Midbrain (tissue), 1 donor: ENCODE data around the gene CHFR.
"Not testable (repeated sequence)": the region's sequence is repeated elsewhere in the genome, so short reads cannot be mapped to it uniquely, and the experiment has no call there.

ENCODE experiments used
- DNase-seq: peaks from one replicate; lab custom pipeline; 2025; lab: John Stamatoyannopoulos, UW

Gene CHFR

GRCh38 chr12:132807295-132808092 is 79.9 kb downstream of the CHFR start:
- DNase-seq = no peak

- DNase-seq = no peak
These were observed 80.5 kb downstream of the CHFR start for GRCh38 chr12:132806857-132807256.

- DNase-seq = no peak
These were observed 83.0 kb downstream of the CHFR start for GRCh38 chr12:132804426-132804861.

DNA sequence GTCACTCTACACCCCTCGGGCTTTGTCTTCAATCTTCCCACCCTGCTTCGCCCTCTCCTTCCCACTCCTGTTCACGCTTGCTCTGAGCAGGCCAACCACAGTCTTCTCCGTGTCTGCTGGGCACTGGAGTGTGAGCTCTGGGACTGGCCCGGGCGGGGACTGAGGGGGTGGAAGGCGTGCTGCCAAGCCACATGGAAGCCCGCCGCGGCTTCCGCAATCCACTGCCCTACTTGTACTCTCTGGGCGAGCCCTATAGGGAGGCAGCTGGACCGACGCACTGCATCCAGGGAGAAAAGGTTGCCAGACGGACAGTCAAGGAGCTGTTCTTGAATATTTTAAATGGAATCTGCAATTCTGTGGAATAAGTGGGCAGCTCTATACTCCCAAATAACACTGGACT is 83.5 kb downstream of the CHFR start:
- DNase-seq = no peak

GRCh38 chr12:132803125-132803524 is 84.3 kb downstream of the CHFR start:
- DNase-seq = no peak

DNA sequence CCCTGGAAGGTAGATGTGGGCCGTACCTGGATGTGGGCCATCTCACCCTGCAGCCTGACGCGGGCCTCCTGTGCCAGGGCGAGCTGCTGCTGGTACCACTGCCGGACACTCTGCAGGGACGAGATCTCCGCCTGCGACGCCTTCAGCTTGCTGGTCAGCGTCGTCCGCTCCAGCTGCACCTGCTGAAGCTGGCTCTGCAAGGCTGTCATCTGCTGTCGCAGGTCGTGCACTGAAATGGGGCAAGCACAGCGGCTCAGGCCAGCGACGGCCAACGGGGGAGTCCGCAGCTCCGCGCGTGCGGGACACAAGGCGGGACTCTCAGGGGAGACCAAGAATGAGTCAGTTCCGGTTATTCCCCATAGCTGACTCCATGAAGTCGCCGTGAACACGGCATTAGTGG is 85.7 kb downstream of the CHFR start:
- DNase-seq = no peak

DNA sequence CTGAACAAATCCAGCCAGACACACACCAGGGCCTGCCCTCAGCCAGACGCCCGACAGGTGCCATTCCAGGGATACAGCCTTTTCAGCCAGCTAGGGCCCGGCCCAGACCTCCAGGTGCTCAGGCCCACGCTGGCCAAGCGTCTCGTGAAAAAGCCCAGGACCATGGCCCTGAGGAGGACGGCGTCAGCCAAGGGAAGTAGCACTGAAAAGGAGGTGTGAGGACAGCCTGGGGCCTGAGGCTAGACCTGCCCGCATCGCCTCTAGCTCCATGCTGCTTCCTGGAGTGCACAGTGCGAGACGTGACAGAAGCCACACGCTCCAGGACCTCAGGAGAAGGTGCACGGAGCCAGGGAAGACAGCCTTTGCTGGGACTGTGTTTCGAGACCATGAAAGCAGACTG is 88.6 kb downstream of the CHFR start:
- no peak for DNase-seq

DNA sequence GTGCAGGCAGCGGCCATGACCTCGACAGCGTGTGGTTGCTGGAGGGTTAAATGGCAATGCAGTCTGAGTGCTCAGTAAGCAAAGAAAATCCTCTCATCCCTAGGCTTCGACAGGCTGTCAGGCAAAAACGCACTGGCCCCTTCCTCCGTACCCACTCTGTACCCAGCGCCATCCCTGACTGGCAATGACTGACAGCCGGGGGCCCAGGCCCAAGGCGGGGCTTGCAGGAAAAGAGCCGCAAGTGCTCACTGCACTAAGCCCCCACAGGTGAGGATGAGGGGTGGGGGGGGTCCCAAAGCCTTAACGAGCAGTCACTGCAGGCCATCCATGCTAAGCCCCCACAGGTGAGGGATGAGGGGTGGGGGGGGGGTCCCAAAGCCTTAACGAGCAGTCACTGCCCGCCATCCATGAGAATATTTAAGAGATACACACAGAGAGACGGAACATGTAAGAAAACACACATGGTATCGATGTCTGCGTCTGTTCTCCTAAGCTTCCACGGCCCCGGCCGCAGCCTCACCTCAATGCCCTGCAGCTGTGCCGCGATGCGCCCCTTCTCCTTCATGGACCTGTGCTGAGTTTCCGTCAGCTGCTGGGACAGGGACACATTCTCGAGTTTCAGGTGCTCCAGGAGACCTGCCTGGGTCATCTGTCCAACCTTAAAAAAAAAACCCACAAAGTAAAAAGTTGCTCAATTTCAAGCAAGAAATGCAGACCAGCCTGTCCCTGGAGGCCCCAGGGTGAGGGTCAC is 89.4 kb downstream of the CHFR start:
- no peak for DNase-seq

- DNase-seq = no peak
These were observed 91.6 kb downstream of the CHFR start for GRCh38 chr12:132795847-132796246.

GRCh38 chr12:132791940-132792339 is 95.5 kb downstream of the CHFR start:
- not testable (repeated sequence) for DNase-seq

DNA sequence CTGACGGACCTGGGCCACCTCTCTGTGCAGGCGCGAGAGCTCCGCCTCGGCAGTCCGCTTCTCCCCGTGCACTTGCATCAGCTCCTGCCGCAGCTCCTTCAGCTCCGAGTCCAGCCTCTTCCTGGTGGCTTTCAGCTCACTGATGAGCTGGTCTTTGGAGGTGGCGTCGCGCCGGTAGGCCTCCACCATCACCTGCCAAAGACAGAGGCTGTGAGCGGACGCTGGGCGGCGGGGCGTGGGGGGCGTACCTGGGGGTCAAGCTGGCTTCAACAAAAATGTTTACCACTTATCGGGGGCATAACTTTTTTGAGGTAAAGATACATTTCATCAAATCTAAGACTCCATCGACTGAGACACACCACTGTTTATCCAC is 98.3 kb downstream of the CHFR start:
- DNase-seq = no peak

DNA sequence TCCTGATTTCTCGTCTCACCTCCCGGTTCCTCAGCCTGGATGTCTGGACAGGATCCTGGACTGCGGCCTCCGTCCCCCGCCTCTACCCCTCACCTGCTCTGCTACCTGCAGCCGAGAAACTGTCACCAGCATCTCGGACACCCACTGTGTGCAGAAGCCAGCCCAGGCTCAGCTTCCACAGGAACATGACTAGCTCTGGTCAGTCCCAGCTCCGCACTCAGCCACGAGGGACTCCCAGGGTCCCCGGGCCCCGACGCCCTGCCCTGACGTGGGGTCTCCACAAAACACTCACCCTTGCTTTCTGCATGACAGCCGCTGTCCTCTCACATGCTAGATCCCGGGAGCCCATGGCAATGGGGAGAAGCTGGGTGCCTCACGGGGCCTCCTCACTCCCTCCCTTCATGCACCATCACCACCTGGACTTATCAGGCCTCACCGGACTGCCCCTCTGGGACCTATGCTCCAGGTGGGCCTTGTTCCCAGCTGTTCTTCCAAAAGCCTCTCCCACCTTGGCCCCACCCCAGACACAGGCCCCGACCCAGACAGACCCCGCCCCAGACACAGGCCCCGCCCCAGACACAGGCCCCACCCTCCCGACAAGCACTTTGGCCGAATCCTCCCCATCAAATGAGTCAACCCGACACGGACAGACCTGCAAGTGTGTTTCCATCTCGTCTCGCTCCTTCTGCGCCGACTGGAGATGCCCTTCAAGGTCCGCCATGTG is 98.9 kb downstream of the CHFR start:
- no peak for DNase-seq

DNA sequence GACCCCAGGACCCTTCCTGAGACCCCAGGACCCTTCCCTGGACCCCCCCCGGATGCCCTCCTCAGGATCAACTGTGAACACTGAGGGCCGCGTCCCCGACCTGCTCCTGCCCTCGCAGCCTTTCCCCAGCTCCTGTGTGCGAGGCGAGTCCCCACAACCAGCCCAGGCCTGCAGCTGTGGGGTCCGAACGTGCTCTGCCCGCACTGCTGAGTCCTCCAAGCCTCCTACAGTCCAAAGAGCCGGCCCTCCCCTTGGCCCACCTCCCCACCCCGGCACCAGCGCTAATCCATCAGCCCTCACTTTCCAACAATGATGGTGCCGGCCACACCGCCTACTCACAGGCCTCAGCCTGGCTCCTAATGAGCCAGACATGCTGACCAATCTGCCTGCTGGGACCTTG is 99.5 kb downstream of the CHFR start:
- no peak for DNase-seq

DNA sequence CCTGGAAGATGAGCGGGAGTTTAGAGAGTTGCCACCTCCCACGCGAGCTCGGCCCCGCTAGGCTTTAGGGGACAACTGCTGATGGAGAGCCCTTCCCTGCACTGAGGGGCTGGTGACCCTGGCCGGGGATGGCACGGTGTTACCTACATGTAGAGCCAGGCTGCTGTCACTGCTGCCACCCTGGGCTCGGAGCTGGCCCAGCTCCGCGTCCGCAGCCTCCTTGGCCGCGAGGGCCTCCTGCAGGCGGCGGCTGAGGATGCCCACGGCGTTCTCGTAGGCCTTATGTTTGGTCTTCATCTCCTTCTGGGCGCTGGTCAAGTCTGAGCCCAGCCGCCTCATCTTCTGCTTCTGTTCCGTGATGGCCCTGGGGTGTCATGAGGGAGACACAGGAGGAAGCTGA is 101.2 kb downstream of the CHFR start:
- DNase-seq = no peak

DNA sequence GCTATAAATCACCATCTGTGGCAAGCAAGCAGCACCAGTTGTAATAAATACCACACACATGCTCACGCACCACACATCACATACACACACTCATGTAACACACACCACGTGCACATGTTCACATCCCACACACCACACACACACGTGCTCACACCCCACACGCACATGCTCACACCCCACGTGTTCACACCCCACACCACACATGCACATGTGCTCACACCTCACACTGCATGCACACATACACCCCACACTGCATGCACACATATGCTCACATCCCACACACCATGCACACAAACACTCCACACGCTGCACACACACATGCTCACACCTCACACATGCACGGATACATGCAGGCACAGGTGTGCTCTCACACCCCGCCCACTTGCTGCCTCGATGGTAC is 102.8 kb downstream of the CHFR start:
- no peak for DNase-seq

DNA sequence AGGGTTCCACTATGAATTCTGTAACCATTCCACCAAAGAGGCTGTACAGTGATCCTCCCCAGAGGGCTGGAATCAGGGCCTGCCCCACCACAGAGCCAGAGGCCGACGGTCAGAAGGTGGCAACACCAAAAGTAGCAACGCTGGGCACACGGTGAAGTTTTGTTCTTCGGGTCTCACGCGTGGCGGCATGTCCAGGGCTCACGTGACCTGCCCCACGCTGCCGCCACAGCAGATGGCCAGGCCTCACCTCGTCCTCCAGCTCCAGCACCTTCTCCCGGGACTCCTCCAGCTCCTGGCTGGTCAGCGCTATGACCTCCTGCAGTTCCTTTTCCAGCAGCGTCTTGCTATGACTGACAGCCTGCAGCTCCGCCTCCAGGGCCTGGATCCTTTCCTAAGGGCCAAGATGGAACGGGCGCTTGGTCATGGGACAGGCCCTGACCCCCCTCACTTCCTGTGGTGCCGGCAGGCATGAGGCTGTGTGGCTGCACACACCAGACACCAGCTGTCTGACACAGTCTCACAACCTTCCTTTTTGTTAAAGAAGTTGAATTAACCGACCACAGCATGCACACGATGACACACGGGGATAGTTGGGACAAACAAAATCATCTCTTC is 103.4 kb downstream of the CHFR start:
- peak; percentile 31 for DNase-seq
